Aorta (tissue), 5 donors: ENCODE measurements around the gene RFXANK. TPM values are rescaled to one million over a fixed set of nuclear protein-coding genes. Genes with fewer than 3 reads are reported as not detected.

ENCODE experiments used
- ATAC-seq: fragments of 200-7000 bp; cut with Tn5 transposase; one replicate; pipeline ENCODE4 v1.9.1; 2022; ENCODE audit warnings: moderate library complexity; ENCODE audit not compliant: low FRiP score
- DNase-seq, 2 donors: peaks; one replicate each; pipeline ENCODE4 v3.0.0-alpha.2; 2020
- H3K27ac ChIP-seq, 2 donors: one replicate each; pipeline ENCODE4 v1.5.1; 2013; ENCODE audit warnings: low read length in 2 of 2, mild to moderate bottlenecking in 2 of 2, moderate library complexity in 2 of 2, control low read depth in 1 of 2, inconsistent platforms in 1 of 2, low read depth in 1 of 2
- H3K27me3 ChIP-seq, 2 donors: one replicate each; pipeline ENCODE4 v1.6.1; 2013; ENCODE audit warnings: control low read depth in 1 of 2, low read length in 1 of 2, mild to moderate bottlenecking in 1 of 2, moderate library complexity in 1 of 2; ENCODE audit not compliant: insufficient read depth in 2 of 2, control insufficient read depth in 1 of 2
- H3K36me3 ChIP-seq, 2 donors: one replicate each; pipeline ENCODE4 v1.6.1; 2013; ENCODE audit warnings: control low read depth in 1 of 2, low read length in 1 of 2, mild to moderate bottlenecking in 1 of 2; ENCODE audit not compliant: insufficient read depth in 2 of 2, control insufficient read depth in 1 of 2
- H3K4me1 ChIP-seq, 2 donors: one replicate each; pipeline ENCODE4 v1.6.1; 2013; ENCODE audit warnings: low read length in 2 of 2, control low read depth in 1 of 2, mild to moderate bottlenecking in 1 of 2, moderate library complexity in 1 of 2; ENCODE audit not compliant: insufficient read depth in 2 of 2, control insufficient read depth in 1 of 2
- H3K4me3 ChIP-seq, 2 donors: one replicate each; pipeline ENCODE4 v1.5.1; 2013; ENCODE audit warnings: low read length in 2 of 2, control low read depth in 1 of 2, mild to moderate bottlenecking in 1 of 2
- H3K9me3 ChIP-seq: one replicate; pipeline ENCODE4 v1.6.1; 2013; ENCODE audit warnings: mild to moderate bottlenecking, low read length; ENCODE audit not compliant: control insufficient read depth
- WGBS, 2 donors: extraction: QIAGEN DNeasy Blood & Tissue Kit; methylation state at CpG; one replicate each; pipeline ENCODE4 v1.1.7; 2013; 5-methylcytosine and 5-hydroxymethylcytosine counted together
- intact Hi-C, 2 donors: fragments of 100-400 bp; cut with DNase I; formaldehyde crosslinking; loops; one replicate each; pipeline versions ENCODE4 v1.14.2 to v1.15.0; 2022
- polyA plus RNA-seq, 2 donors: library from polyadenylated mRNA; stranded (reverse); fragments of 200-250 nt; gene quantifications; one replicate each; pipeline ENCODE4 v1.2.3, GENCODE V29; 2013
- total RNA-seq, 2 donors: library from RNA; stranded (reverse); fragmentation: NEBNext Ultra II Directional; extraction: Animal tissue kit (Norgen Biotek cat#: 25700); gene quantifications; one replicate each; pipeline ENCODE4 v1.2.1, GENCODE V29; 2021
- donor health status: healthy with polysubstance abuse.
- donor health status: Bipolar disorder and iron deficiency.
- donor health status: DM: no; HTN: no; CAD: no.
- donor health status: DM: no; HTN: no; CAD: no.
- donor health status: DM: yes; HTN: yes; CAD: no.

Gene RFXANK
- total and polyA plus RNA-seq, 4 donors = 33.1 to 199 (median 43.2) TPM

DNA sequence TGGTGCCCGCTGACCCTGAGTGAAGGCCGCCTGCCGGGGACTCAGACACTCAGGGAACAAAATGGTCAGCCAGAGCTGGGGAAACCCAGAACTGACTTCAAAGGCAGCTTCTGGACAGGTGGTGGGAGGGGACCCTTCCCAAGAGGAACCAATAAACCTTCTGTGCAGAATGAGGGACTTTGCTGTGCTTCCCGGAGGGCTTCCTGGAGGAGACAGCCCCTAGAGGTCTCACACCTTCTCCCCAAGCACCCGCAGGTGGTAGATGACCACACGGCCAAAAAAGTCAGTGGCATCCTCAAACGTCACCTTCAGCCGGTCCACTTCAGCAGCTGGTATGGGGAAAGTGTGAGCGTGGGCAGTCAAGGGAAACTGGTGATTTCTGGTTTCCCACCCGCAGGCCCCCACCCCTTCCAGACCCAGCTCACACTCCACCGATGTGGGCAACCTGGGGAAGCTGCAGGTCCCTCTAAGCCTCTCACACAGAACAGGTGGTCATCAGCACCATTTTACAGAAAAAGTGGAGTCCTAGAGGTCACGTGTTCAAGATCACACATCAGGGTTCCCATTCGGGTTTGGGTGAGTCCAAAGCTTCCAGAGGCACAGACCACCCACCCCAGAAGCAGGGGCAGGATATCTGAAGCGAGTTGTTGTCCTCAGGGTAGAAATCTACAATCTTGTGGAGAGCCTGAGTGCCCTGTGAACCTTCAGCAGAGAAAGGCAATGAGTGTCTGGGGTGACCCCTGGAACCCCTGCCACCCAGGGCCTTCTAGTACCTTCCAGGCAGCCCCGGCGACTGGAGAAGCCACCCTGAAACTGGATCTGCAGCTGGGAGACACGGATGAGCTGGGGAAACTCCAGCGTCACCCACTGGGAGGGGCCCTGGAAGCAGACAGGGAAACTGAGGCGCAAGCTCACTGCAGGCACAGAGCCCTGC lies 9.9 kb downstream of the RFXANK start:
- H3K27me3 ChIP-seq = no peaks in the 10 kb centered on the region
- ATAC-seq (no peak), DNase-seq (no peak)
- H3K4me3 ChIP-seq = no peak overlapping the region
- 77 to 78% methylated on average over 19 of the region's 19 CpGs for WGBS, 2 donors
- H3K27ac ChIP-seq = no peak overlapping the region
- intact Hi-C loops = loop anchor here in 1 of 2 donors (10.0 kb wide), 1 partner anchor 123 kb away; the partner anchor contains the start of genes MAU2 and SUGP1
- no peaks in the 10 kb centered on the region for H3K4me1 ChIP-seq
- H3K9me3 ChIP-seq = no peaks in the 10 kb centered on the region
- H3K36me3 ChIP-seq = peaks cover 0 to 4% of the 10 kb centered on the region in 2 donors

DNA sequence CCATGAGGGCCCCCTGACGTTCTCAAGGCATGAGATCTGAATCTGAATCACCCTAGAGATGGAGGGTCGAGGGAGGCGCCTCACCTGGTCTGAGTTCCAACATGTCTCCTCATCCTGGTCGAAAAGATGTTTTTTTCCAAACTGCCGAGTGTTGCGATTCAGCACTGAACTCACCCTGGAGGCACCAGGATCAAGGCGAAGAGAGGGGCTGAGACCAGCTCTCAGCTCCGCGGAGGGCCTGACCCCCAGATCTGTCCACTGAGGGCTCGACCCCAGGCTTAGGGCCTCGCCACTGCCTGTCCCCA lies 10.6 kb downstream of the RFXANK start:
- DNase-seq (no peak), ATAC-seq (no peak)
- 18 to 21% methylated on average over 11 of the region's 11 CpGs for WGBS, 2 donors
- Histone ChIP-seq H3K27ac (peak overlapping the region in 1 of 2 donors; percentile 19), H3K4me1 (no peaks in the 10 kb centered on the region), H3K27me3 (no peaks in the 10 kb centered on the region), H3K4me3 (peak overlapping the region; percentile 59 to 62), H3K36me3 (peaks cover 0 to 2% of the 10 kb centered on the region in 2 donors), H3K9me3 (no peaks in the 10 kb centered on the region)
- intact Hi-C loops = loop anchor here in 1 of 2 donors (10.0 kb wide), 1 partner anchor 122 kb away; the partner anchor contains the start of genes MAU2 and SUGP1

DNA sequence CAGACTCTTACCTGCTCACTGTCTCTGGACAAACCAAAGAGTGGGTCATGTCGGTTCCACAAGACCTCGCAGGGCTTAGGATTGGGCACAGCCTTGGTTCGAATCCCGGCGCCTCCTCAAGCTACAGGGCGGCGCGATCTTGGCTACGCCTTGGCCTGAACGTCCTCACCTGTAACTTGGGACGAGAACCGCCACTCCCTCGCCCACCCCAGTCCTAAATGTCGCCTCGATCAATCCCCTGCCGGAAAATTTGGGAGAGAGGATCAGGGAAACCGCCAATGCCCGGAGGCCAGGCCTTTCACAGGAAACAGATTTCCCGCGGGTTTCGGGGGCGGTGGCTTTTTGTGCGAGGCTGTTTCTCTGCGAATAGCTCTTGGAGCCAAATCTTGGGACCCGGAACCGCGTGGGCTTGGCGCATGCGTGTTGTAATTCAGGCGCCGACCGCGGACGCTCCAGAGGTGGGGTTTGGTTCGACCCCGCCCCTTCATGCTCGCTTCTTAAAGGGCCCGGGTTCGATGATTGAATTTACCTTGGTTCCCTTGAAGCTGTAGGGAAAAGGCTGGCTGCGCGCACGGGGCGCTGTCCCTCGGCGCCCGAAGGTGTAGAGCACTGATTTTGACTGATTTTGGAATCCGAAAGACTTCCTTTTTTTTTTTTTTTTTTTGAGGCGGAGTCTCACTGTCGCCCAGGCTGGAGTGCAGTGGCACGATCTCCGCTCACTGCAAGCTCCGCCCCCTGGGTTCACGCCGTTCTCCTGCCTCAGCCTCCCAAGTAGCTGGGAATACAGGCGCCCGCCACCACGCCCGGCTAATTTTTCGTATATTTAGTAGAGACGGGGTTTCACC lies 11.2 kb downstream of the RFXANK start, which contains the start of gene NR2C2AP:
Gene NR2C2AP, minus strand, starts transcription at position 403 of the 845 bp plus-strand sequence. Its CDS starts 354 bp downstream, at position 49.
- ATAC-seq (peak; percentile 95), DNase-seq (peak; percentile 96 to 99)
- Histone ChIP-seq H3K4me3 (peak within 1 kb of the TSS; percentile 59 to 62), H3K27ac (peak within 1 kb of the TSS in 1 of 2 donors; percentile 19), H3K36me3 (peaks cover 0 to 1% of the 10 kb centered on the region in 2 donors), H3K27me3 (no peaks in the 10 kb centered on the region), H3K4me1 (no peaks in the 10 kb centered on the region), H3K9me3 (no peaks in the 10 kb centered on the region)
- WGBS, 2 donors = 7 to 8% methylated on average over 58 to 60 of the region's 60 CpGs
- intact Hi-C loops = loop anchor here in 1 of 2 donors (10.0 kb wide), 1 partner anchor 122 kb away; the partner anchor contains the start of genes MAU2 and SUGP1

DNA sequence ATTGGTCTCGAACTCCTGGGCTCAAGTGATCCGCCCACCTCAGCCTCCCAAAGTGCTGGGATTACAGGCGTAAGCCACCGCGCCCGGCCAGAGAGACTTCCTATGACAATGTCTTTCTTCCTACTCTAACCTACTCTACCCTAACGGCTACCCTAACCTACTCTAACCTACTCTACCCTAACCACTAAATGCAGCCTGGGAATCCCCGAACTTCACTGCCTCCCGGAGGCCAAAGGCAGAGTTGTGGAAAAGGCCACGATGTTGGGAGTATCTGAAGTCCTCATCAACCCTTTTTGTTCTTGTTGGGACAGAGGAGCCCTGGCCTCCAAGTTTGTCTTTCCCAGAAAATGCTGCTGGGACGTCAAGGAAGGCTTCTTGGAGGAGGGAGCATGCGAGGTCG lies 12.1 kb downstream of the RFXANK start:
- no peaks in the 10 kb centered on the region for H3K27me3 ChIP-seq
- H3K4me1 ChIP-seq = no peaks in the 10 kb centered on the region
- intact Hi-C loops = loop anchor here in 1 of 2 donors (10.0 kb wide), 1 partner anchor 121 kb away; the partner anchor contains the start of genes MAU2 and SUGP1
- H3K36me3 ChIP-seq = no peaks in the 10 kb centered on the region
- H3K4me3 ChIP-seq = no peak overlapping the region
- no peak for ATAC-seq
- 71 to 74% methylated on average over 13 of the region's 13 CpGs for WGBS, 2 donors
- no peak for DNase-seq
- H3K9me3 ChIP-seq = no peaks in the 10 kb centered on the region
- no peak overlapping the region for H3K27ac ChIP-seq

DNA sequence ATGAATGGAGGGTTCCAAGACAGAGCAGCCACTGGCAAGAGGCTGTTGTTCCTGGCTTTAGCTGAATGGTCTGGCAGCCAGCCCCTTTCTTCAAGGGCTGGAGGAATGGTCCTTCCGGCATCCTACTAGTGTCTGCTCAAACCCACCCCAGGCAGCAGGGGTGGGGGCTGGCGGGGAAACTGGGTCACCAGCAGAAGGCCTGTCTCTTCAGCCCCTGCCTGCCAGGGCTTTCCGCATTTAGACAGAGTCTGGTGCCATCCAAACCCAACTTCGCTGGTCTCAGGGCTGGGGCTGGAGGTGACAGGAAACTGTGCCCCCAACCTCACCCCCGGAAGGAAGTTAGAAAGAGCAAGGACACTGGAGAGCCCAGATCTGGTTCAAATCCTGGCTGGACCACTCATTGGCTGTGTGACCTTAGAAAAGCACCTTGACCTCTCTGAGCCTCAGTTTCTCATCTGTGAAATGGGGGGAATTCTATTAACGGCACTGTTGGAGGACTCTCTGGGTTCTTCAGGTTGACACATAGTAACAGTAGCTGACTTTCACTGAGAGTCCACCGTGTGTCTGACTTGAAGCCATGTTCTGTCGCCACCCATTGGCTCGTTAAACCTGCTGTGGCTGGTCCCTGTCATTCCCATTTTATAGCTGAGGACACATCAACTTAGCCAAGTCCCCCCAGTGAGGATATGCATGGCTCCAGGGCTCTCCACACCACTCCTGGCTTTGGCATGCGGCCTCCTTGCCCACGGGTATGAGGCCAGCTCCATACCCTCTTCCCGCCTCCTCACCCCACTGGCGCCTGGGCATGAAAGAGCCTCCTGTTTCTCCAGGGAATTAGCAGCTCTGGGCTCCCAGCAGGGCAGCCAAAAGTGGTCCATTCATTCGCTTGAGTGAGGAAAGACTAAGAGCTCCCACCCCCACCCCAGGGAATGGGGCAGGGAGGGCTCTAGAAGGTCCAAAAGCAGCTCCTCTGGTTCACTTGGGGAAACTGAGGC lies 13.7 kb downstream of the RFXANK start:
- no peak overlapping the region for H3K27ac ChIP-seq
- DNase-seq (no peak), ATAC-seq (no peak)
- no peaks in the 10 kb centered on the region for H3K4me1 ChIP-seq
- 24 to 26% methylated on average over 14 of the region's 14 CpGs for WGBS, 2 donors
- no peak overlapping the region for H3K4me3 ChIP-seq
- no peaks in the 10 kb centered on the region for H3K27me3 ChIP-seq
- H3K9me3 ChIP-seq = no peaks in the 10 kb centered on the region
- intact Hi-C loops = loop anchor here in 1 of 2 donors (10.0 kb wide), 1 partner anchor 119 kb away; the partner anchor contains the start of genes MAU2 and SUGP1
- no peaks in the 10 kb centered on the region for H3K36me3 ChIP-seq

DNA sequence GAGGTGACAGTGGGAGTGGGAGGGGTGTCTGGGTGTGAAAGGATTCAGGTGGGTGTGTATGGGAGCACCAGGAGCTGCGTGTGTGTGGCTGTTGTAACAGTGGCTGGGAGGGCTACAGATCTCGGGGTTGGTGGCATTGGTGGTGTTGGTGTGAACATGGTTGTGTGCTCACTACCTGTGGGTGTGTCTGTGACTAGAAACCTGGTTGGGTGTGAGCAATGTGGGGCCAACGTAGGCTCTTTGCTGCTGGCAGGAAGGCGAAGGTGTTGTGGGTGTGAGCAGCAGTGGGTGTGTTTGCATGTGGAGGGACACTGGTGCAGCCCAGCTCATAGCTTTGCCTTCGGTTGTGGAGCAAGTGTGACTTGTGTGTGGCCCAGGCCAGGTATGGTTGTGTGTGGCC lies 14.9 kb downstream of the RFXANK start:
- Histone ChIP-seq H3K4me1 (no peaks in the 10 kb centered on the region), H3K4me3 (no peak overlapping the region), H3K9me3 (no peaks in the 10 kb centered on the region), H3K36me3 (no peaks in the 10 kb centered on the region), H3K27me3 (no peaks in the 10 kb centered on the region), H3K27ac (no peak overlapping the region)
- intact Hi-C loops = loop anchor here in 1 of 2 donors (10.0 kb wide), 1 partner anchor 118 kb away; the partner anchor contains the start of genes MAU2 and SUGP1
- WGBS, 2 donors = 65% methylated on average over 5 of the region's 5 CpGs
- ATAC-seq = no peak
- DNase-seq = no peak

DNA sequence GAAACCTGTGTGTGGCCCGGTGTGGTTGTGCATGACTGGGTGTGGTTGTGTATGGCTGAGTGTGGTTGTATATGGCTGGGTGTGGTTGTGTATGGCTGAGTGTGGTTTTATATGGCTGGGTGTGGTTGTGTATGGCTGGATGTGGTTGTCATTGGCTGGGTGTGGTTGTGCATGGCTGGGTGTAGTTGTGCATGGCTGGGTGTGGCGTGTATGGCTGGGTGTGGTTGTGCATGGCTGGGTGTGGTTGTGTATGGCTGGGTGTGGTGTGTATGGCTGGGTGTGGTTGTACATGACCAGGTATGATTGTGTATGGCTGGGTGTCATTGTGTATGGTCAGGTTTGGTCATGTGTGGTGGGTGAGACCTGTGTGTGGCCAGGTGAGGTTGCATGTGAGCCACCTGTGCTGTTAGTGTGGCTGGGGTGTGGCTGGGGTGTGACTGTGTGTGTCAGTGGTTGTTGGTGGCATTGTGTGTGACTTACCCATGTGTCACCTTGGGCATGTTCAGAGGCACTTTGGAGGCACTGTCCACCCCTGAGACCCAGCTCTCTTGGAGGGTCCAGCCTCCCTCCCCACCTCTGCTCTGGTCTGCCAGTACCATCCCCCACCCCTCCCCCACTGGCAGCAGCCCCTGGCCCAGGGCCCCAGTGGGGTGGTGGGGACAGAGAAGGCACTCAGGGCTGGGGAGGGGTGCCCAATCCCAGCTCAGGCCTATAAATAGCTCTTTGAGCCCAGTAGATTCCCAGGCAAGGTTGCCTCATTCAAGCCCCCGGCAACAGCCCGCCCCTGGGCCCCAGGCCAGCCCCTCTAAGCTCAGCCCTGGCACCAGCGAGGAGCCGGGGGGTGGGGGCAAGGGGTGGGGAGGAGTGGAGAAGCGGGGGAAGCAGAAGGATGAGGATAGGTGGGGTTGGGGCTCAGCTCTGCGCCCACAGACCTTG lies 15.8 kb downstream of the RFXANK start:
- intact Hi-C loops = loop anchor here in 1 of 2 donors (10.0 kb wide), 1 partner anchor 117 kb away; the partner anchor contains the start of genes MAU2 and SUGP1
- 40 to 53% methylated on average over 5 to 8 of the region's 8 CpGs for WGBS, 2 donors
- Histone ChIP-seq H3K4me3 (no peak overlapping the region), H3K27me3 (no peaks in the 10 kb centered on the region), H3K4me1 (no peaks in the 10 kb centered on the region), H3K36me3 (no peaks in the 10 kb centered on the region), H3K9me3 (no peaks in the 10 kb centered on the region), H3K27ac (no peak overlapping the region)
- ATAC-seq = no peak
- no peak for DNase-seq
